Measurements from ENCODE around the gene GPR12. TPM values are rescaled to one million over a fixed set of nuclear protein-coding genes. Genes with fewer than 3 reads are reported as not detected.

The GPR12 gene
- total RNA-seq, 6 experiments from 2014 or later, result not detected

- TF ChIP-seq CTCF (IDR thresholded peaks at IDR 0.05) (peak in 1 of 4 donors; percentile 1), POLR2A (IDR thresholded peaks at IDR 0.05) (no peak)
- Histone ChIP-seq H3K4me3 (no peak overlapping the region), H3K27ac (no peak overlapping the region), H3K36me3 (no peaks in the 10 kb centered on the region), H3K4me1 (no peaks in the 10 kb centered on the region), H3K27me3 (no peaks in the 10 kb centered on the region), H3K9me3 (no peaks in the 10 kb centered on the region)
- peak in 1 of 4 donors; percentile 45 for ATAC-seq
- 71% methylated on average over 5 of the region's 6 CpGs for WGBS (ENCODE audit: insufficient coverage, low coverage, low lambda C conversion rate, missing lambda C conversion rate)
- intact Hi-C loops (cut with DNase I), result loop anchor here in 1 of 2 donors (10.0 kb wide), 1 partner anchor 217 kb away; no protein-coding TSS in a partner anchor
- no peak for DNase-seq
These were observed 52.6 kb downstream of the GPR12 start for GRCh38 chr13:26708007-26708297.

- TF ChIP-seq POLR2A (IDR thresholded peaks at IDR 0.05) (no peak), CTCF (IDR thresholded peaks at IDR 0.05) (peak; percentile 41 to 55 (median 51))
- Histone ChIP-seq H3K4me1 (no peaks in the 10 kb centered on the region), H3K9me3 (no peaks in the 10 kb centered on the region), H3K36me3 (no peaks in the 10 kb centered on the region), H3K4me3 (no peak overlapping the region), H3K27me3 (no peaks in the 10 kb centered on the region), H3K27ac (no peak overlapping the region)
- peak; percentile 63 to 89 (median 84) for ATAC-seq
- no peak for DNase-seq
- intact Hi-C loops (cut with DNase I), result loop anchor here in 1 of 2 donors (10.0 kb wide), 1 partner anchor 217 kb away; no protein-coding TSS in a partner anchor
- 29% methylated on average over 6 of the region's 13 CpGs for WGBS (ENCODE audit: insufficient coverage, low coverage, low lambda C conversion rate, missing lambda C conversion rate)
These were observed 53.2 kb downstream of the GPR12 start for GRCh38 chr13:26707122-26708006.

- no peaks in the 10 kb centered on the region for H3K9me3 ChIP-seq
- H3K4me3 ChIP-seq, result no peak overlapping the region
- no peaks in the 10 kb centered on the region for H3K27me3 ChIP-seq
- ATAC-seq, result no peak
- no peaks in the 10 kb centered on the region for H3K36me3 ChIP-seq
- no peak for TF ChIP-seq CTCF (IDR thresholded peaks at IDR 0.05)
- no peak for TF ChIP-seq POLR2A (IDR thresholded peaks at IDR 0.05)
- intact Hi-C loops (cut with DNase I), result loop anchor here in 1 of 2 donors (10.0 kb wide), 1 partner anchor 218 kb away; no protein-coding TSS in a partner anchor
- 50% methylated on average over 7 of the region's 7 CpGs for WGBS (ENCODE audit: insufficient coverage, low coverage, low lambda C conversion rate, missing lambda C conversion rate)
- no peak overlapping the region for H3K27ac ChIP-seq
- DNase-seq, result no peak
- H3K4me1 ChIP-seq, result no peaks in the 10 kb centered on the region
These were observed 54.2 kb downstream of the GPR12 start for GRCh38 chr13:26706381-26706780.

GRCh38 chr13:26705536-26705935 is 55.0 kb downstream of the GPR12 start:
- no peaks in the 10 kb centered on the region for H3K4me1 ChIP-seq
- no peaks in the 10 kb centered on the region for H3K36me3 ChIP-seq
- DNase-seq (no peak), ATAC-seq (no peak)
- no peaks in the 10 kb centered on the region for H3K27me3 ChIP-seq
- TF ChIP-seq CTCF (IDR thresholded peaks at IDR 0.05) (no peak), POLR2A (IDR thresholded peaks at IDR 0.05) (no peak)
- WGBS (ENCODE audit: insufficient coverage, low coverage, low lambda C conversion rate, missing lambda C conversion rate), result 80% methylated on average over 1 of the region's 4 CpGs
- intact Hi-C loops (cut with DNase I), result loop anchor here in 1 of 2 donors (10.0 kb wide), 1 partner anchor 219 kb away; no protein-coding TSS in a partner anchor
- no peak overlapping the region for H3K4me3 ChIP-seq
- H3K9me3 ChIP-seq, result no peaks in the 10 kb centered on the region
- no peak overlapping the region for H3K27ac ChIP-seq

Other genes starting within 250 kb of the GPR12 start
- gene WASF3, start 203.1 kb downstream of the GPR12 start, total RNA-seq, result 10 to 100 TPM in 2 of 6 experiments, 1 to 10 TPM in 4; 5.8 to 14.5 (median 8.3) TPM

Measured in right lobe of liver (tissue), 6 donors.